Neural cell (in vitro differentiated cells): ENCODE measurements around the gene GRIFIN. TPM values are rescaled to one million over a fixed set of nuclear protein-coding genes. Genes with fewer than 3 reads are reported as not detected.

Experiments
- H2AFZ ChIP-seq: fragments of 200-600, 300-800 bp; sonication (generic), shearing (Covaris generic); 2 replicates; pipeline ENCODE4 v1.6.0; 2014; ENCODE audit warnings: low read depth, mild to moderate bottlenecking, antibody characterized with exemption, low read length, moderate library complexity
- H3F3A ChIP-seq: fragments of 200-600 bp; shearing (Covaris generic); 2 replicates; pipeline ENCODE4 v1.6.1; 2016; ENCODE audit warnings: mild to moderate bottlenecking, moderate library complexity, mixed read lengths, antibody characterized with exemption, low read length; ENCODE audit not compliant: insufficient read depth, poor library complexity, severe bottlenecking
- H3K27ac ChIP-seq: fragments of 200-600, 300-800 bp; sonication (generic), shearing (Covaris generic); 2 replicates; pipeline ENCODE4 v1.5.1; 2014; ENCODE audit warnings: mild to moderate bottlenecking, low read length, moderate library complexity
- H3K27me3 ChIP-seq: fragments of 300-800, 200-600 bp; sonication (generic), shearing (Covaris generic); 2 replicates; pipeline ENCODE4 v1.6.0; 2014; ENCODE audit warnings: mild to moderate bottlenecking, low read depth, low read length, moderate library complexity; ENCODE audit not compliant: insufficient read depth
- H3K36me3 ChIP-seq: fragments of 300-800, 200-600 bp; sonication (generic), shearing (Covaris generic); 2 replicates; pipeline ENCODE4 v1.5.1; 2014; ENCODE audit warnings: mild to moderate bottlenecking, antibody characterized with exemption, low read length, moderate library complexity; ENCODE audit not compliant: insufficient read depth
- H3K4me2 ChIP-seq: fragments of 300-800, 200-600 bp; sonication (generic), shearing (Covaris generic); 2 replicates; pipeline ENCODE4 v1.6.0; 2014; ENCODE audit warnings: mild to moderate bottlenecking, low read length
- H3K4me3 ChIP-seq: fragments of 300-800, 200-600 bp; sonication (generic), shearing (Covaris generic); 2 replicates; pipeline ENCODE4 v1.5.1; 2014; ENCODE audit warnings: mild to moderate bottlenecking, low read length, moderate library complexity
- H3K79me2 ChIP-seq: fragments of 200-600 bp; shearing (Covaris generic); replicated peaks from 2 replicates; pipeline ENCODE4 v1.6.0; 2014; ENCODE audit warnings: mild to moderate bottlenecking, low read length, moderate library complexity; ENCODE audit not compliant: insufficient read depth
- H3K9ac ChIP-seq: fragments of 300-800, 200-600 bp; sonication (generic), shearing (Covaris generic); 2 replicates; pipeline ENCODE4 v1.6.1; 2016; ENCODE audit warnings: mild to moderate bottlenecking, low read length, mixed read lengths
- H3K9me2 ChIP-seq: fragments of 200-600 bp; shearing (Covaris generic); 2 replicates; pipeline ENCODE4 v1.6.1; 2016; ENCODE audit warnings: mild to moderate bottlenecking, low read length, mixed read lengths; ENCODE audit not compliant: insufficient read depth
- H3K9me3 ChIP-seq: fragments of 200-600, 300-800 bp; sonication (generic), shearing (Covaris generic); 2 replicates; pipeline ENCODE4 v1.6.1; 2016; ENCODE audit warnings: mild to moderate bottlenecking, mixed run types, low read length, moderate library complexity, mixed read lengths
- H4K20me1 ChIP-seq: fragments of 200-600 bp; shearing (Covaris generic); 2 replicates; pipeline ENCODE4 v1.6.1; 2016; ENCODE audit warnings: mild to moderate bottlenecking, mixed run types; ENCODE audit not compliant: insufficient read depth
- EP300 ChIP-seq: fragments of 450-650 bp; conservative IDR thresholded peaks from 2 replicates; pipeline ENCODE4 v1.6.1; 2014; ENCODE audit warnings: antibody characterized with exemption, mild to moderate bottlenecking, moderate library complexity; ENCODE audit not compliant: poor library complexity, severe bottlenecking
- EZH2 ChIP-seq: fragments of 200-600, 300-800 bp; shearing (Covaris generic), sonication (generic); IDR thresholded peaks from 2 replicates; pipeline ENCODE4 v1.6.1; 2014; ENCODE audit warnings: antibody characterized with exemption, low read length, borderline replicate concordance, mild to moderate bottlenecking; ENCODE audit not compliant: insufficient read depth, poor library complexity, severe bottlenecking
- MXI1 ChIP-seq: fragments of 450-650 bp; conservative IDR thresholded peaks from 2 replicates; pipeline ENCODE4 v1.6.1; 2014; ENCODE audit warnings: antibody characterized with exemption, mild to moderate bottlenecking; ENCODE audit not compliant: poor library complexity, severe bottlenecking
- POLR2AphosphoS5 ChIP-seq: IDR thresholded peaks from 2 replicates; pipeline ENCODE4 v1.6.1; 2012
- RAD21 ChIP-seq: fragments of 450-650 bp; conservative IDR thresholded peaks from 2 replicates; pipeline ENCODE4 v1.6.1; 2014; ENCODE audit warnings: antibody characterized with exemption, mild to moderate bottlenecking, moderate library complexity
- SMC3 ChIP-seq: fragments of 450-650 bp; conservative IDR thresholded peaks from 2 replicates; pipeline ENCODE4 v1.6.1; 2014; ENCODE audit warnings: antibody characterized with exemption, mild to moderate bottlenecking, moderate library complexity; ENCODE audit not compliant: poor library complexity
- TAF1 ChIP-seq: IDR thresholded peaks from 2 replicates; pipeline ENCODE4 v1.6.1; 2012; ENCODE audit warnings: low read depth
- polyA plus RNA-seq: library from polyadenylated mRNA; depleted of rRNA; stranded (reverse); fragments of >200 nt; gene quantifications from 2 replicates; pipeline ENCODE4 v1.2.3, GENCODE V29; 2014
- TF ChIP-seq, protein P1 (sequence below): fragments of 450-650 bp; IDR thresholded peaks from 2 replicates; pipeline ENCODE4 v1.5.1; 2014; ENCODE audit warnings: antibody characterized with exemption, mild to moderate bottlenecking, moderate library complexity; ENCODE audit not compliant: poor library complexity, severe bottlenecking

Gene GRIFIN
- polyA plus RNA-seq, 1 donor from 2014 or later: not detected

- TF ChIP-seq TAF1 (no peak), POLR2AphosphoS5 (no peak), MXI1 (no peak), SMC3 (no peak), EZH2 (no peak)
Measured at GRCh38 chr7:2478800-2479199, 2.6 kb upstream of the GRIFIN start.

DNA sequence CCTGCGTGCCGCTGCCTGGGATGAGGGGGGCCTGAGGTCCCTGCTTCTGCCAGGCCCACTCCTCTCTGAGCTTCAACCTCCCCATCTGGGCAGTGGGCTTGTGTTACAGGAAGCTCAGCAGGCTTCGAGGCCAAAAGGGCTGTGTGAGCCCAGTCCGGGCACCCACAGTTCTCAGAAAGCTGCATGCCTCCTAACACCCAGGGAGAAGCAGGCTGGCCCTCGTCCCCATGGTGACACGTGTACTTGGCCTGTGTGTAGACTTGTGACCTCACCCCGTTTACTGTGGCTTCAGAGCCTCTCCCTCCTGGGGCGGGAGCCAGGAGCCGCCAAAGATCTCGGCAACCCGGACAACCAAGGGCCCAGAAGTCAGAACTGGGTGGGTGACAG, 2.2 kb upstream of the GRIFIN start:
- Histone ChIP-seq H3K4me2 (no peak overlapping the region), H3K4me3 (no peak overlapping the region)

More at GRCh38 chr7:2478800-2479199, 2.6 kb upstream of the GRIFIN start:
- Histone ChIP-seq H3K79me2 (no peaks in the 10 kb centered on the region), H3K27me3 (no peaks in the 10 kb centered on the region), H4K20me1 (no peaks in the 10 kb centered on the region), H3F3A (no peaks in the 10 kb centered on the region), H3K9ac (no peak overlapping the region), H3K9me3 (no peaks in the 10 kb centered on the region), H3K9me2 (no peaks in the 10 kb centered on the region), H3K4me3 (no peak overlapping the region), H3K36me3 (no peaks in the 10 kb centered on the region), H2AFZ (no peak overlapping the region), H3K27ac (no peak overlapping the region), H3K4me2 (no peak overlapping the region)

DNA sequence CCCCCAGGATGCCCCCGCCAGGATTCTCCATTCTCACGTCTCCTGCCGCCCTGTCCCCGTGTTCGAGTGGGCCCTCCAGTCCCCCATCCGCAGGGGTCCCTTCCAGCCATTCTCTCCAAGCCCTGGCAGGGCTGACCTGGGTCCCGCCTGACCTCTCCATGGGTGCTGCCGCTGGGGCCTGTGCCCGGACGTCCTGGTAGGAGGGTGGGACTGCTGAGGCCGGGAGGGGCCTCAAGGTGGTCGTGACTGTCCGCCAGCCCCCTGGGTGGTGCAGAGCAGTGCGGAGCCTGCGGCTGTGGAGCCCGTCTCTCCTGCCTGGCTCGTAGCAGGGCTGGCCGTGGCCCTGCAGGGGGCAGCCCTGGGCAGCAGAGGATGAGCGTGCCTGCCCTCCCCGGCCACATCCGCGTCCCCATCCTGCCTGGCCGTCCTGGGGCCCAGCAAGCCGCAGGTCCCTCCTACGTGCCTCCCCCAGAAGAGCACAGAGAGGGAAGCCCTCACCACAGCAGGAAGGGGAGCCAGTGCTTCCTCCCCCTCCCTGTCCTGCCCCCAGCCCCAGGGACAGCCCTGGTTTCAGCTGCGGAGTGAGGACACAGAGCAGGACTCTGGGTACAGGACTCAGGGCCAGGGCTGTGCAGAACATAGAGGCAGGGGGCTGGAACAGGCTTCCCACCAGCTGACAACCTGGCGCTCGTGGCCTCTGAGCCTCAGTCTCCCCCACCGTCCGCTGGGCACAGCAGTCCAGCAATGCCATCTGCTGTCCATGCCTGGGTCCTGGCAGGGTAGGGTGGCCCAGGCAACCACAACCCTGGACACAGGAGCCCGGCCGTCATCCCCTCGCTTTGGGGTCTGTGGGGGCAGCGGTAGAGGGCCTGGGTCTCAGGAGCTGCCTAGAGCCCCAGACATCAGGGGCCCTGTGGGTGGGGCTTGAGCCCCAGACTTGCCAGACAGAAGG, 1.5 kb upstream of the GRIFIN start:
- H3K27me3 ChIP-seq: no peaks in the 10 kb centered on the region
- TF ChIP-seq MXI1 (no peak), EZH2 (no peak), RAD21 (peak; percentile 41), TAF1 (no peak)
- TF ChIP-seq, protein P1, sequence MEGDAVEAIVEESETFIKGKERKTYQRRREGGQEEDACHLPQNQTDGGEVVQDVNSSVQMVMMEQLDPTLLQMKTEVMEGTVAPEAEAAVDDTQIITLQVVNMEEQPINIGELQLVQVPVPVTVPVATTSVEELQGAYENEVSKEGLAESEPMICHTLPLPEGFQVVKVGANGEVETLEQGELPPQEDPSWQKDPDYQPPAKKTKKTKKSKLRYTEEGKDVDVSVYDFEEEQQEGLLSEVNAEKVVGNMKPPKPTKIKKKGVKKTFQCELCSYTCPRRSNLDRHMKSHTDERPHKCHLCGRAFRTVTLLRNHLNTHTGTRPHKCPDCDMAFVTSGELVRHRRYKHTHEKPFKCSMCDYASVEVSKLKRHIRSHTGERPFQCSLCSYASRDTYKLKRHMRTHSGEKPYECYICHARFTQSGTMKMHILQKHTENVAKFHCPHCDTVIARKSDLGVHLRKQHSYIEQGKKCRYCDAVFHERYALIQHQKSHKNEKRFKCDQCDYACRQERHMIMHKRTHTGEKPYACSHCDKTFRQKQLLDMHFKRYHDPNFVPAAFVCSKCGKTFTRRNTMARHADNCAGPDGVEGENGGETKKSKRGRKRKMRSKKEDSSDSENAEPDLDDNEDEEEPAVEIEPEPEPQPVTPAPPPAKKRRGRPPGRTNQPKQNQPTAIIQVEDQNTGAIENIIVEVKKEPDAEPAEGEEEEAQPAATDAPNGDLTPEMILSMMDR: peak; percentile 48
- H3K79me2 ChIP-seq: no peaks in the 10 kb centered on the region
- no peak overlapping the region for H3K27ac ChIP-seq
- H2AFZ ChIP-seq: no peak overlapping the region
- H3K36me3 ChIP-seq: no peaks in the 10 kb centered on the region
- no peaks in the 10 kb centered on the region for H3K9me2 ChIP-seq
- no peaks in the 10 kb centered on the region for H4K20me1 ChIP-seq
- no peak overlapping the region for H3K4me2 ChIP-seq
- no peak overlapping the region for H3K4me3 ChIP-seq
- H3F3A ChIP-seq: no peaks in the 10 kb centered on the region
- no peak overlapping the region for H3K9ac ChIP-seq
- H3K9me3 ChIP-seq: no peaks in the 10 kb centered on the region

More for the DNA sequence above, 2.2 kb upstream of the GRIFIN start:
- H2AFZ ChIP-seq: no peak overlapping the region
- H3F3A ChIP-seq: no peaks in the 10 kb centered on the region
- H3K79me2 ChIP-seq: no peaks in the 10 kb centered on the region
- no peaks in the 10 kb centered on the region for H3K27me3 ChIP-seq
- no peaks in the 10 kb centered on the region for H3K9me2 ChIP-seq
- H3K36me3 ChIP-seq: no peaks in the 10 kb centered on the region
- H3K9ac ChIP-seq: no peak overlapping the region
- no peaks in the 10 kb centered on the region for H4K20me1 ChIP-seq
- TF ChIP-seq RAD21 (no peak), POLR2AphosphoS5 (no peak), EP300 (no peak), MXI1 (no peak)
- TF ChIP-seq, protein P1: no peak
- H3K27ac ChIP-seq: no peak overlapping the region
- no peaks in the 10 kb centered on the region for H3K9me3 ChIP-seq
